Brain microvascular endothelial cell (primary cell): Measurements from ENCODE around the gene GALR2.
"Not testable (repeated sequence)": the region's sequence is repeated elsewhere in the genome, so short reads cannot be mapped to it uniquely, and the experiment has no call there.

Experiments used
- DNase-seq: peaks from one replicate; pipeline ENCODE4 v3.0.0-alpha.2; 2020
- H3K27ac ChIP-seq: fragments of 250-450 bp; sonication (Bioruptor Pico); 2 replicates; pipeline ENCODE4 v1.5.1; 2020; ENCODE audit warnings: mild to moderate bottlenecking, moderate library complexity
- H3K27me3 ChIP-seq: fragments of 250-450 bp; sonication (Bioruptor Pico); replicated peaks from 2 replicates; pipeline ENCODE4 v1.5.1; 2020; ENCODE audit warnings: mild to moderate bottlenecking
- H3K36me3 ChIP-seq: fragments of 250-450 bp; sonication (Bioruptor Pico); replicated peaks from 2 replicates; pipeline ENCODE4 v1.5.1; 2020; ENCODE audit warnings: mild to moderate bottlenecking
- H3K4me3 ChIP-seq: 2 replicates; pipeline ENCODE4 v1.5.1; 2011; ENCODE audit warnings: low read depth, mild to moderate bottlenecking, control low read depth, low read length, moderate library complexity
- CTCF ChIP-seq: IDR thresholded peaks from 2 replicates; pipeline ENCODE4 v1.5.1; 2011; ENCODE audit warnings: low read depth, mild to moderate bottlenecking, moderate library complexity, low read length, control low read depth, inconsistent platforms; ENCODE audit errors: missing control alignments
- in situ Hi-C: cut with HindIII; loops from 2 replicates; pipeline ENCODE4 v1.10.0; 2017; ENCODE audit warnings: low sequenced_read_pairs, low pct_ligation_motif_present

Gene GALR2

GRCh38 chr17:76072148-76072858, 2.3 kb upstream of the GALR2 start, which contains the start of gene SRP68:
Gene SRP68, minus strand, starts transcription at chr17:76072517. Its CDS starts 26 bp downstream, at chr17:76072491.
- peaks cover 7% of the 10 kb centered on the region for H3K36me3 ChIP-seq
- H3K4me3 ChIP-seq: peak within 1 kb of the TSS; percentile 96
- no peak for TF ChIP-seq CTCF
- peaks cover 38% of the 10 kb centered on the region for H3K27me3 ChIP-seq
- peak; percentile 90 for DNase-seq
- in situ Hi-C loops: no loop called here
- peak within 1 kb of the TSS; percentile 78 for H3K27ac ChIP-seq

DNA sequence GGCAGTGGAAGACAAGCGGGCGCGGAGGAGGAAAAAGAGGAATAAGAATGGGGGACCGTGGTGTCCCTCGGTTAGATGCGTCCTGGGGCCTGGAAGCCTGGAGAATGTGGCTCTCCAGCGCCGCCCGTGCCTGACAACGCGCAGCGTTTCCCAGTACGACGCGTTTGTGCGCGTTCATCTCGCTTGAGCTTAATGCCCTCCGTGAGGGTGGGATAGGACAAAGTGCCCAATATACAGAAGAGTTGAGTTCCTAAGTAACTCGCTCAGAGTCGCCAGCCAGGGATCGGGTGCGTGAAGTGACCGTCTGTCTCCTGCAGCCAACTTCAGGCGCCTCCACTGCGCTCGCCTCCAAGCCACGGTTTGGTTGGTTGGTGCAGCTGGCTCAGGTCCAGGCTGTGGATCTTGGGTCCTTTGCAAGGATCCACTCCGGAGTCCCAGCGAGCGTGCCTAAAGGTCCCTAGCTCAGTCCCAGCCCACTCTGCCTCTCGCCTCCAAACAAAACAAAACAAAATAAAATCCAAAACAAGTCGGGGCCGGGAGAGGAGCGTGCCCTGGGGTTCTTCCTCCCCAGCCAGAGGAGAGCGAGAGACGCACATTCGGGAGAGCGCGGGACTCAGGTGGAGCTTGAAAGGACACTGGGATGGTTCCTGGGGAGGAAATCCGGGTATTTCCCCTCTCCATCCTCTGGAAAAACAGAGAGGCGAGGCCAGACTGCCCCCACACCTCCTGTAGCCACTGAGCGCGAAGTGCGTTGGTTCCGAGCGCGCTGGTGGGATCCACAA, 974 bp downstream of the GALR2 start:
- TF ChIP-seq CTCF: no peak
- in situ Hi-C loops: no loop called here
- H3K27me3 ChIP-seq: peaks cover 64% of the 10 kb centered on the region
- no peak for DNase-seq
- no peaks in the 10 kb centered on the region for H3K36me3 ChIP-seq
- H3K4me3 ChIP-seq: no peak overlapping the region
- no peak overlapping the region for H3K27ac ChIP-seq

- H3K4me3 ChIP-seq: no peak overlapping the region
- no peak for DNase-seq
- in situ Hi-C loops: no loop called here
- TF ChIP-seq CTCF: no peak
- peaks cover 64% of the 10 kb centered on the region for H3K27me3 ChIP-seq
- no peaks in the 10 kb centered on the region for H3K36me3 ChIP-seq
- no peak overlapping the region for H3K27ac ChIP-seq
Measured at GRCh38 chr17:76076146-76076764, 1.7 kb downstream of the GALR2 start.

DNA sequence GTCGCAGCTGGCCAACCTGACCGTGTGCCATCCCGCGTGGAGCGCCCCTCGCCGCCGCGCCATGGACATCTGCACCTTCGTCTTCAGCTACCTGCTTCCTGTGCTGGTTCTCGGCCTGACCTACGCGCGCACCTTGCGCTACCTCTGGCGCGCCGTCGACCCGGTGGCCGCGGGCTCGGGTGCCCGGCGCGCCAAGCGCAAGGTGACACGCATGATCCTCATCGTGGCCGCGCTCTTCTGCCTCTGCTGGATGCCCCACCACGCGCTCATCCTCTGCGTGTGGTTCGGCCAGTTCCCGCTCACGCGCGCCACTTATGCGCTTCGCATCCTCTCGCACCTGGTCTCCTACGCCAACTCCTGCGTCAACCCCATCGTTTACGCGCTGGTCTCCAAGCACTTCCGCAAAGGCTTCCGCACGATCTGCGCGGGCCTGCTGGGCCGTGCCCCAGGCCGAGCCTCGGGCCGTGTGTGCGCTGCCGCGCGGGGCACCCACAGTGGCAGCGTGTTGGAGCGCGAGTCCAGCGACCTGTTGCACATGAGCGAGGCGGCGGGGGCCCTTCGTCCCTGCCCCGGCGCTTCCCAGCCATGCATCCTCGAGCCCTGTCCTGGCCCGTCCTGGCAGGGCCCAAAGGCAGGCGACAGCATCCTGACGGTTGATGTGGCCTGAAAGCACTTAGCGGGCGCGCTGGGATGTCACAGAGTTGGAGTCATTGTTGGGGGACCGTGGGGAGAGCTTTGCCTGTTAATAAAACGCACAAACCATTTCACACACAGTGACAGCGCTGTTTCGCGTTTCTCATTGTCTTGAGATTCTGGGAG, 2.4 kb downstream of the GALR2 start:
- TF ChIP-seq CTCF: no peak
- Histone ChIP-seq H3K4me3 (no peak overlapping the region), H3K27ac (no peak overlapping the region), H3K27me3 (peaks cover 64% of the 10 kb centered on the region), H3K36me3 (no peaks in the 10 kb centered on the region)
- in situ Hi-C loops: no loop called here
- no peak for DNase-seq

- Histone ChIP-seq H3K27ac (no peak overlapping the region), H3K4me3 (no peak overlapping the region), H3K27me3 (peaks cover 64% of the 10 kb centered on the region), H3K36me3 (no peaks in the 10 kb centered on the region)
- DNase-seq: no peak
- in situ Hi-C loops: no loop called here
- TF ChIP-seq CTCF: no peak
Measured at GRCh38 chr17:76077584-76078110, 3.1 kb downstream of the GALR2 start.

DNA sequence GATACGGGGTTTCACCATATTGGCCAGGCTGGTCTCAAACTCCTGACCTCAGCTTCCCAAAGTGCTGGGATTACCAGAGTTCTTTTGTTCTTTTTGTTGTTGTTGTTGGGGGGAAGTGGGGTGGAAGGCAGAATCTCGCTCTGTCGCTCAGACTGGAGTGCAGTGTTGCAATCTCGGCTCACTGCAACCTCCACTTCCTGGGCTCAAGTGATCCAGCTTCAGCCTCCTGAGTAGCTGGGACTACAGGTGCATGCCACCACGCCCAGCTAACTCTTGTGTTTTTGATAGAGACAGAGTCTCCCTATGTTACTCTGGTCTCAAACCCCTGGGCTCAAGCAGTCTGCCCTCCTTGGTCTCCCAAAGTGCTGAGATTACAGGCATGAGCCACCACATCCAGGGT, 3.8 kb downstream of the GALR2 start:
- peaks cover 64% of the 10 kb centered on the region for H3K27me3 ChIP-seq
- in situ Hi-C loops, DNase-seq, H3K36me3 ChIP-seq, H3K4me3 ChIP-seq, H3K27ac ChIP-seq: not testable (repeated sequence)
